Measurements from ENCODE around the gene SUFU. TPM values are rescaled to one million over a fixed set of nuclear protein-coding genes. Genes with fewer than 3 reads are reported as not detected.
A peak's percentile ranks its signal among the peaks of the same experiment; 100 is the strongest.

The SUFU gene
- total RNA-seq, 1 donor from 2014 or later, result 17.3 TPM

- intact Hi-C loops (cut with DNase I), result loop anchor here (5.0 kb wide), 1 partner anchor 95 kb away; the partner anchor contains the start of genes ACTR1A and SUFU
- H3K36me3 ChIP-seq, result peaks cover 2 to 13% of the 10 kb centered on the region in 2 donors
Measured at GRCh38 chr10:102597131-102597991, 93.6 kb downstream of the SUFU start.

DNA sequence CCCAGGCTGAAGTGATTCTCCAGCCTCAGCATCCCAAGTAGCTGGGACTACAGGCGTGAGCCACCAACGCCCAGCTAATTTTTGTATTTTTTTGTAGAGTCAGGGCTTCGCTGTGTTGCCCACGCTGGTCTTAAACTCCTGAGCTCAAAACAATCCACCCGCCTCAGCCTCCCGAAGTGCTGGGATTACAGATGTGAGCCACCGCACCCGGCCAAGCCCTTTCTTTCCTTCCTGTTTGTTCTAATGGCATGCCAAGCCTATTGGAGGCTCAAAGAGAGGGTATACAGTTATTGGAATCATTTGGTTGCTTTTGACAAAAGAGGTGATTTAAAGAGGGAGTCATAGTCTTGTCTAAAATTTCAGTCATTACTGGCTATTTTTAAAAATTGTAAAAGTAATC lies 94.5 kb downstream of the SUFU start:
- DNase-seq (ENCODE audit: low spot score in 2 of 2), result no peak
- intact Hi-C loops (cut with DNase I), result loop anchor here (5.0 kb wide), 1 partner anchor 96 kb away; the partner anchor contains the start of genes ACTR1A and SUFU
- no peaks in the 10 kb centered on the region for H3K27me3 ChIP-seq
- peak overlapping the region in 1 of 2 donors; percentile 7 for H3K27ac ChIP-seq
- peaks cover 13 to 44% of the 10 kb centered on the region in 2 donors for H3K4me1 ChIP-seq
- no peak for TF ChIP-seq CTCF (IDR thresholded peaks at IDR 0.05)
- H3K4me3 ChIP-seq, result no peak overlapping the region
- H3K36me3 ChIP-seq, result peaks cover 2 to 15% of the 10 kb centered on the region in 2 donors
- no peaks in the 10 kb centered on the region for H3K9me3 ChIP-seq

More at GRCh38 chr10:102597131-102597991, 93.6 kb downstream of the SUFU start:
- Histone ChIP-seq H3K27me3 (no peaks in the 10 kb centered on the region), H3K4me3 (no peak overlapping the region), H3K4me1 (peaks cover 13 to 36% of the 10 kb centered on the region in 2 donors), H3K9me3 (no peaks in the 10 kb centered on the region), H3K27ac (peak overlapping the region; percentile 54 to 68)
- no peak for TF ChIP-seq CTCF (IDR thresholded peaks at IDR 0.05)
- peak in 1 of 2 donors; percentile 65 for DNase-seq (ENCODE audit: low spot score in 2 of 2)

- peaks cover 2 to 22% of the 10 kb centered on the region in 2 donors for H3K36me3 ChIP-seq
- no peak for TF ChIP-seq CTCF (IDR thresholded peaks at IDR 0.05)
- no peaks in the 10 kb centered on the region for H3K27me3 ChIP-seq
- no peak overlapping the region for H3K4me3 ChIP-seq
- no peaks in the 10 kb centered on the region for H3K9me3 ChIP-seq
- H3K27ac ChIP-seq, result peak overlapping the region; percentile 84 to 87
- peaks cover 13 to 44% of the 10 kb centered on the region in 2 donors for H3K4me1 ChIP-seq
- intact Hi-C loops (cut with DNase I), result loop anchor here (5.0 kb wide), 1 partner anchor 97 kb away; the partner anchor contains the start of genes ACTR1A and SUFU
- no peak for DNase-seq (ENCODE audit: low spot score in 2 of 2)
Measured at GRCh38 chr10:102599565-102600327, 96.0 kb downstream of the SUFU start.

DNA sequence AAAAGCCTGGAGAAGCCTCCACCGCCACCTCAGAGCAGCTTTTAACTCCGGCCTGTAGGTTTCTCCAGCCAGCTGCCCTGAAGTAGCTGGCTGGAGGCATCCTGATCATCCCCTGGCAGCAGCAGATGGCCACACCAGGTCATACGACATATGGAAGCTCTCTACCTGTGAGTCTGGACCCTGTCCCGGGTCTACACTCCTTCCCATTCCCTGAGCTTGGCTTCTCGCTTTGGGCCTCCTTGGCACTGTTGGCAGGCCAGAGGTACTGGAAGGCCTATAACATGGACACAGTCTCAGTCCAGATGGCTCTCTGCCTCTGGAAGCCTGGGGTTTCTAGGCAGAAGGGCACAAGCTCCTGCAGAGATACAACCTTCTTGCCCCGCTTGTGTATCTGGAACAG lies 97.0 kb downstream of the SUFU start:
- H3K4me3 ChIP-seq, result no peak overlapping the region
- no peak for DNase-seq (ENCODE audit: low spot score in 2 of 2)
- TF ChIP-seq CTCF (IDR thresholded peaks at IDR 0.05), result no peak
- peak overlapping the region; percentile 84 to 87 for H3K27ac ChIP-seq
- H3K27me3 ChIP-seq, result no peaks in the 10 kb centered on the region
- H3K9me3 ChIP-seq, result no peaks in the 10 kb centered on the region
- peaks cover 13 to 42% of the 10 kb centered on the region in 2 donors for H3K4me1 ChIP-seq
- H3K36me3 ChIP-seq, result peaks cover 2 to 22% of the 10 kb centered on the region in 2 donors
- intact Hi-C loops (cut with DNase I), result no loop called here

- peaks cover 13 to 34% of the 10 kb centered on the region in 2 donors for H3K4me1 ChIP-seq
- intact Hi-C loops (cut with DNase I), result loop anchor here (2.0 kb wide), 1 partner anchor 43 kb away; the partner anchor contains the start of gene TRIM8
- no peaks in the 10 kb centered on the region for H3K9me3 ChIP-seq
- no peak for DNase-seq (ENCODE audit: low spot score in 2 of 2)
- no peak for TF ChIP-seq CTCF (IDR thresholded peaks at IDR 0.05)
- peak overlapping the region; percentile 84 to 87 for H3K27ac ChIP-seq
- peaks cover 2 to 22% of the 10 kb centered on the region in 2 donors for H3K36me3 ChIP-seq
- no peaks in the 10 kb centered on the region for H3K27me3 ChIP-seq
- H3K4me3 ChIP-seq, result no peak overlapping the region
Measured at GRCh38 chr10:102601639-102602038, 97.9 kb downstream of the SUFU start.

Data from ascending aorta (tissue), 2 donors.